Hepatic stellate cell (primary cell): ENCODE data around the gene FAR1.

Experiments
- DNase-seq: peaks from one replicate; pipeline ENCODE4 v3.0.0; 2011; ENCODE audit warnings: low spot score

FAR1 gene

GRCh38 chr11:13777341-13777985, 109.0 kb downstream of the FAR1 start:
- no peak for DNase-seq

- no peak for DNase-seq
Observed at GRCh38 chr11:13778345-13778744, 109.9 kb downstream of the FAR1 start.

GRCh38 chr11:13781153-13781552, 112.7 kb downstream of the FAR1 start:
- no peak for DNase-seq
